Measurements from ENCODE around the gene MEF2B. TPM values are rescaled to one million over a fixed set of nuclear protein-coding genes. Genes with fewer than 3 reads are reported as not detected.
"Not testable (repeated sequence)": the region's sequence is repeated elsewhere in the genome, so short reads cannot be mapped to it uniquely, and the experiment has no call there.

MEF2B gene
- total RNA-seq, 1 donor from 2014 or later, result 0.97 TPM

DNA sequence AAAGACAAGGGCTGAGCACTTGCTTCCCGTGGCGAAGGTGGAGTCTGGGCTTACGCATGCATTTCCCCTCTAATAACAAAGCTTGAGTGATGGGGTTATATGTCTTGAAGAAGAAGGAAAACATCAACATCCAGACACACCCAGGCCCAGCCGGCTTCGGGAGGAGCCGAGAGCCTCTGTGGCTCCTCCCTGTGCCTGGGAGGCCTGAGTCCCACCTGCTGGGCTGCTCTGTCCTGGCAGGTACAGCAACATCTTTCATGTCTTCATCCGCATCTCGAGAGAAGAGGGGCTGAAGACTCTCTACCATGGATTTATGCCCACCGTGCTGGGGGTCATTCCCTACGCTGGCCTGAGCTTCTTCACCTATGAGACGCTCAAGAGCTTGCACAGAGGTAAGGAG lies 62.4 kb downstream of the MEF2B start:
- Mint-ChIP-seq H3K9me3 (ENCODE audit: unreplicated experiment) (no peaks in the 10 kb centered on the region), H3K4me3 (ENCODE audit: unreplicated experiment) (no peak overlapping the region), H3K27me3 (ENCODE audit: unreplicated experiment) (peaks cover 14% of the 10 kb centered on the region), H3K27ac (ENCODE audit: unreplicated experiment) (no peak overlapping the region), H3K36me3 (ENCODE audit: low read depth, unreplicated experiment) (no peaks in the 10 kb centered on the region), H3K4me1 (ENCODE audit: unreplicated experiment) (no peaks in the 10 kb centered on the region)
- DNase-seq (ENCODE audit: low spot score), result no peak
- TF ChIP-seq, protein P1, sequence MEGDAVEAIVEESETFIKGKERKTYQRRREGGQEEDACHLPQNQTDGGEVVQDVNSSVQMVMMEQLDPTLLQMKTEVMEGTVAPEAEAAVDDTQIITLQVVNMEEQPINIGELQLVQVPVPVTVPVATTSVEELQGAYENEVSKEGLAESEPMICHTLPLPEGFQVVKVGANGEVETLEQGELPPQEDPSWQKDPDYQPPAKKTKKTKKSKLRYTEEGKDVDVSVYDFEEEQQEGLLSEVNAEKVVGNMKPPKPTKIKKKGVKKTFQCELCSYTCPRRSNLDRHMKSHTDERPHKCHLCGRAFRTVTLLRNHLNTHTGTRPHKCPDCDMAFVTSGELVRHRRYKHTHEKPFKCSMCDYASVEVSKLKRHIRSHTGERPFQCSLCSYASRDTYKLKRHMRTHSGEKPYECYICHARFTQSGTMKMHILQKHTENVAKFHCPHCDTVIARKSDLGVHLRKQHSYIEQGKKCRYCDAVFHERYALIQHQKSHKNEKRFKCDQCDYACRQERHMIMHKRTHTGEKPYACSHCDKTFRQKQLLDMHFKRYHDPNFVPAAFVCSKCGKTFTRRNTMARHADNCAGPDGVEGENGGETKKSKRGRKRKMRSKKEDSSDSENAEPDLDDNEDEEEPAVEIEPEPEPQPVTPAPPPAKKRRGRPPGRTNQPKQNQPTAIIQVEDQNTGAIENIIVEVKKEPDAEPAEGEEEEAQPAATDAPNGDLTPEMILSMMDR (IDR thresholded peaks at IDR 0.05; ENCODE audit: unreplicated experiment), result no peak

DNA sequence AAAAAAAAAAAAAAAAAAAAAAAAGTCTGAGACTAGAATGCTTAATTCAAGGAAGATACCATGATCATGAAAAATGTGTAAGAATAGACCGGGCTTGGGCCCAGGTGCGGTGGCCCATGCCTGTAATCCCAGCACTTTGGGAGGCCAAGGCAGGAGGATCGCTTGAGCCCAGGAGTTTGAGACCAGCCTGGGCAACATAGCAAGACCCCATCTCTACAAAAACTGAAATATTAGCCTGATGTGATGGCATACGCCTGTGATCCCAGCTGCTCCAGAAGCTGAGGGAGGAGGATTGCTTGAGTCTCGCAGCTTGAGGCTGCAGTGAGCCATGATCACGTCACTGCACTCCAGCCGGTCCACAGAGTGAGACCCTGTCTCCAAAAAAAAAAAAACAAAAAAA lies 63.1 kb downstream of the MEF2B start:
- H3K4me1 Mint-ChIP-seq (ENCODE audit: unreplicated experiment); DNase-seq (ENCODE audit: low spot score); H3K9me3 Mint-ChIP-seq (ENCODE audit: unreplicated experiment); H3K4me3 Mint-ChIP-seq (ENCODE audit: unreplicated experiment); H3K36me3 Mint-ChIP-seq (ENCODE audit: low read depth, unreplicated experiment); H3K27ac Mint-ChIP-seq (ENCODE audit: unreplicated experiment): not testable (repeated sequence)
- peaks cover 14% of the 10 kb centered on the region for H3K27me3 Mint-ChIP-seq (ENCODE audit: unreplicated experiment)

DNA sequence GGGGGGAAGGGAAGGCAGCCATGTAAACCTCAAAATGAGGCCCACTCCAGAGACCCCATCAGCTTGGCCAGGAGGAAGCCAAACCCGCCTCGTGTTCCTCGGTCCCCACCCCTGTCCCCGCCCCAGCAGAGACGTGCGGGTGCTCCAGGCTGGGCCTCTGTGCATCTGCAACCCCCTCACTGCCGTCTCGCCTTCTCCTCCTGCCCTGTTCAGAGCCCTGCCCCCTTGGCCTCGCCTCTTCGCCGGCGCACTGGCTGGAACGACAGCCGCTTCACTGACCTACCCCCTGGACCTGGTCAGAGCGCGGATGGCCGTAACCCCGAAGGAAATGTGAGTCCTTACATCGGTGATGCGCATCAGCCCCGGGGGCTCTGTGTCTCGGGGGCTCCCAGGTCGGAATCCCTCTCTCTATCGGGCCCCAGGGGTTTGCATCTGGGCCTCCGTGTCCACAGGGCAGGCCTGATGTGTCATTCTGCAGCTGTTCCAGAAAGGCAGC lies 64.0 kb downstream of the MEF2B start:
- TF ChIP-seq, protein P1 (IDR thresholded peaks at IDR 0.05; ENCODE audit: unreplicated experiment), result no peak
- Mint-ChIP-seq H3K27me3 (ENCODE audit: unreplicated experiment) (peaks cover 14% of the 10 kb centered on the region), H3K4me3 (ENCODE audit: unreplicated experiment) (peak overlapping the region; percentile 86), H3K27ac (ENCODE audit: unreplicated experiment) (peak overlapping the region; percentile 50), H3K36me3 (ENCODE audit: low read depth, unreplicated experiment) (no peaks in the 10 kb centered on the region), H3K9me3 (ENCODE audit: unreplicated experiment) (no peaks in the 10 kb centered on the region), H3K4me1 (ENCODE audit: unreplicated experiment) (no peaks in the 10 kb centered on the region)
- DNase-seq (ENCODE audit: low spot score), result peak; percentile 23

- H3K4me1 Mint-ChIP-seq (ENCODE audit: unreplicated experiment), result no peaks in the 10 kb centered on the region
- peak overlapping the region; percentile 86 for H3K4me3 Mint-ChIP-seq (ENCODE audit: unreplicated experiment)
- no peaks in the 10 kb centered on the region for H3K36me3 Mint-ChIP-seq (ENCODE audit: low read depth, unreplicated experiment)
- H3K9me3 Mint-ChIP-seq (ENCODE audit: unreplicated experiment), result no peaks in the 10 kb centered on the region
- H3K27ac Mint-ChIP-seq (ENCODE audit: unreplicated experiment), result peak overlapping the region; percentile 50
- peaks cover 14% of the 10 kb centered on the region for H3K27me3 Mint-ChIP-seq (ENCODE audit: unreplicated experiment)
- DNase-seq (ENCODE audit: low spot score), result peak; percentile 69
- TF ChIP-seq, protein P1 (IDR thresholded peaks at IDR 0.05; ENCODE audit: unreplicated experiment), result no peak
These were observed 64.6 kb downstream of the MEF2B start for GRCh38 chr19:19105365-19106055.

DNA sequence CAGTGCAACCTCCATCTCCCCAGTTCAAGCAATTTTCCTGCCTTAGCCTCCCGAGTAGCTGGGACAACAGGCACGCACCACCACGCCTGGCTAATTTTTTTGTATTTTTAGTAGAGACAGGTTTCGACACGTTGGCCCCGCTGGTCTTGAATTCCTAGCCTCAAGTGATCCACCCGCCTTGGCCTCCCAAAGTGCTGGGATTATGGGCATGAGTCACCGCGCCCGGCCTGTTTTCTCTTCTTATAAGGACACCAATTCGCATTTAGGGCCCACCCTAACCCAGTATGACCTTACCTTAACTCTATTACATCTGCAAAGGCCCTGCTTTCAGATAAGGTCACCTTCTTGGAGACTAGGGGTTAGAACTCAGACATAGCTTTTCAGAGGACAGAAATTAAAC lies 66.9 kb downstream of the MEF2B start:
- no peak for DNase-seq (ENCODE audit: low spot score)
- Mint-ChIP-seq H3K4me1 (ENCODE audit: unreplicated experiment) (no peaks in the 10 kb centered on the region), H3K36me3 (ENCODE audit: low read depth, unreplicated experiment) (no peaks in the 10 kb centered on the region), H3K9me3 (ENCODE audit: unreplicated experiment) (no peaks in the 10 kb centered on the region), H3K4me3 (ENCODE audit: unreplicated experiment) (no peak overlapping the region), H3K27me3 (ENCODE audit: unreplicated experiment) (peaks cover 10% of the 10 kb centered on the region), H3K27ac (ENCODE audit: unreplicated experiment) (no peak overlapping the region)
- TF ChIP-seq, protein P1 (IDR thresholded peaks at IDR 0.05; ENCODE audit: unreplicated experiment), result no peak

DNA sequence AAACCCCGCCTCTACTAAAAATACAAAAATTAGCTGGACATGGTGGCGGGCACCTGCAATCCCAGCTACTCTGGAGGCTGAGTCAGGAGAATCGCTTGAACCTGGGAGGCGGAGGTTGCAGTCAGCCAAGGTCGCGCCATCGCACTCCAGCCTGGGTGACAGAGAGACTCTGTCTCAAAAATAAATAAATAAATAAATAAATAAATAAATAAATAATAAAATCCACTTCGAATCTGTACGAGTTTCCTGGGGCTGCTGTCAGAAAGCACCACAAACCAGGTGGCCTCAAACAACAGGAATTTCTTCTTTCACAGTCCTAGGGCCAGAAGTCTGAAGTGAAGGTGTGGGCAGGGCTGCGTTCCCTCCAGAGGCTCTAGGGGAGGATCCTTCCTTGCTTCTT lies 67.5 kb downstream of the MEF2B start:
- not testable (repeated sequence) for H3K9me3 Mint-ChIP-seq (ENCODE audit: unreplicated experiment); DNase-seq (ENCODE audit: low spot score); H3K4me3 Mint-ChIP-seq (ENCODE audit: unreplicated experiment); H3K27ac Mint-ChIP-seq (ENCODE audit: unreplicated experiment); H3K36me3 Mint-ChIP-seq (ENCODE audit: low read depth, unreplicated experiment); H3K27me3 Mint-ChIP-seq (ENCODE audit: unreplicated experiment); H3K4me1 Mint-ChIP-seq (ENCODE audit: unreplicated experiment)
